ENCODE data around the gene CCM2. TPM values are rescaled to one million over a fixed set of nuclear protein-coding genes. Genes with fewer than 3 reads are reported as not detected.

Gene CCM2
- polyA plus RNA-seq, 1 donor from 2014 or later = 25.8 TPM

GRCh38 chr7:45085619-45086200 lies 85.7 kb downstream of the CCM2 start:
- Histone ChIP-seq H3K9ac (ENCODE audit: low read length) (no peak overlapping the region), H3F3A (ENCODE audit: insufficient read depth, low read length, poor library complexity, severe bottlenecking) (peaks cover 8% of the 10 kb centered on the region), H3K4me3 (ENCODE audit: low read length) (no peak overlapping the region), H3K27me3 (ENCODE audit: insufficient read depth, low read depth, low read length) (no peaks in the 10 kb centered on the region), H3K36me3 (ENCODE audit: insufficient read depth, low read length) (no peaks in the 10 kb centered on the region), H3K9me3 (ENCODE audit: low read length) (no peaks in the 10 kb centered on the region), H3K27ac (ENCODE audit: low read length) (no peak overlapping the region), H4K20me1 (ENCODE audit: insufficient read depth) (no peaks in the 10 kb centered on the region), H3K9me2 (ENCODE audit: insufficient read depth, low read length) (no peaks in the 10 kb centered on the region), H3K79me2 (replicated peaks; ENCODE audit: insufficient read depth, low read length) (peaks cover 26% of the 10 kb centered on the region), H3K4me2 (ENCODE audit: low read length) (no peak overlapping the region), H2AFZ (ENCODE audit: low read depth, low read length) (no peak overlapping the region)
- TF ChIP-seq REST (IDR thresholded peaks at IDR 0.05; ENCODE audit: borderline replicate concordance) (no peak), POLR2AphosphoS5 (IDR thresholded peaks at IDR 0.05) (no peak), RAD21 (conservative IDR thresholded peaks at IDR 0.05) (no peak), MXI1 (conservative IDR thresholded peaks at IDR 0.05; ENCODE audit: poor library complexity, severe bottlenecking) (no peak)

GRCh38 chr7:45086331-45087065 lies 86.5 kb downstream of the CCM2 start:
- Histone ChIP-seq H3K27me3 (ENCODE audit: insufficient read depth, low read depth, low read length) (no peaks in the 10 kb centered on the region), H3K4me3 (ENCODE audit: low read length) (peak overlapping the region; percentile 97), H3K9ac (ENCODE audit: low read length) (no peak overlapping the region), H3F3A (ENCODE audit: insufficient read depth, low read length, poor library complexity, severe bottlenecking) (peaks cover 9% of the 10 kb centered on the region), H3K4me2 (ENCODE audit: low read length) (no peak overlapping the region), H2AFZ (ENCODE audit: low read depth, low read length) (no peak overlapping the region), H3K79me2 (replicated peaks; ENCODE audit: insufficient read depth, low read length) (peaks cover 26% of the 10 kb centered on the region), H3K27ac (ENCODE audit: low read length) (no peak overlapping the region), H4K20me1 (ENCODE audit: insufficient read depth) (no peaks in the 10 kb centered on the region), H3K9me3 (ENCODE audit: low read length) (no peaks in the 10 kb centered on the region), H3K9me2 (ENCODE audit: insufficient read depth, low read length) (no peaks in the 10 kb centered on the region), H3K36me3 (ENCODE audit: insufficient read depth, low read length) (no peaks in the 10 kb centered on the region)
- TF ChIP-seq REST (IDR thresholded peaks at IDR 0.05; ENCODE audit: borderline replicate concordance) (no peak), TAF1 (IDR thresholded peaks at IDR 0.05; ENCODE audit: low read depth) (no peak), POLR2AphosphoS5 (IDR thresholded peaks at IDR 0.05) (no peak), RAD21 (conservative IDR thresholded peaks at IDR 0.05) (no peak), CTCF (IDR thresholded peaks at IDR 0.05; ENCODE audit: poor library complexity, severe bottlenecking) (no peak), EP300 (conservative IDR thresholded peaks at IDR 0.05; ENCODE audit: poor library complexity, severe bottlenecking) (no peak), EZH2 (IDR thresholded peaks at IDR 0.05; ENCODE audit: borderline replicate concordance, insufficient read depth, low read length, poor library complexity, severe bottlenecking) (no peak), SMC3 (conservative IDR thresholded peaks at IDR 0.05; ENCODE audit: poor library complexity) (no peak), MXI1 (conservative IDR thresholded peaks at IDR 0.05; ENCODE audit: poor library complexity, severe bottlenecking) (no peak)
